KG1 (cell line): ENCODE data around the gene CCDC73.

Experiments used
- DNase-seq: peaks from one replicate; lab custom pipeline; 2025; lab: John Stamatoyannopoulos, UW

Gene CCDC73

GRCh38 chr11:32586576-32587190 is 207.8 kb downstream of the CCDC73 start:
- no peak for DNase-seq

DNA sequence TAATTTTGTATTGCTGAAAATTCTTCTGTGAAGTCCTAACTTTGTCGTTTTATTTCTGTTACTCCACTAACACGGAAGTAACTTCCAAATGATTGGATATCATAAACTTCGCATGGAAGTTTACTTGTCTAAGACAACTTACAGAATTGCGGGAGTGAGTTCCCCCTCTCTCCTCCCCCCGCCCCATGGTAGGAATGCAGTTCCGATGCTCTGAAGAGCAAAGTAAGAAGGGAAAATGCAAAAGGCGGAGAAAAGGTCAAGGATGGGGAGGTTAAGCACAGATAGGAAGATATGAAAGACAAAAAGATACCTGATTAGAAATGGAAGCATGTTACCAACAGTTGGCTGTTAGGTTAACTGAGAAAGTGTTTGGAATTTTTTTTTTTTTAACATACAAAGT is 209.5 kb downstream of the CCDC73 start:
- no peak for DNase-seq

DNA sequence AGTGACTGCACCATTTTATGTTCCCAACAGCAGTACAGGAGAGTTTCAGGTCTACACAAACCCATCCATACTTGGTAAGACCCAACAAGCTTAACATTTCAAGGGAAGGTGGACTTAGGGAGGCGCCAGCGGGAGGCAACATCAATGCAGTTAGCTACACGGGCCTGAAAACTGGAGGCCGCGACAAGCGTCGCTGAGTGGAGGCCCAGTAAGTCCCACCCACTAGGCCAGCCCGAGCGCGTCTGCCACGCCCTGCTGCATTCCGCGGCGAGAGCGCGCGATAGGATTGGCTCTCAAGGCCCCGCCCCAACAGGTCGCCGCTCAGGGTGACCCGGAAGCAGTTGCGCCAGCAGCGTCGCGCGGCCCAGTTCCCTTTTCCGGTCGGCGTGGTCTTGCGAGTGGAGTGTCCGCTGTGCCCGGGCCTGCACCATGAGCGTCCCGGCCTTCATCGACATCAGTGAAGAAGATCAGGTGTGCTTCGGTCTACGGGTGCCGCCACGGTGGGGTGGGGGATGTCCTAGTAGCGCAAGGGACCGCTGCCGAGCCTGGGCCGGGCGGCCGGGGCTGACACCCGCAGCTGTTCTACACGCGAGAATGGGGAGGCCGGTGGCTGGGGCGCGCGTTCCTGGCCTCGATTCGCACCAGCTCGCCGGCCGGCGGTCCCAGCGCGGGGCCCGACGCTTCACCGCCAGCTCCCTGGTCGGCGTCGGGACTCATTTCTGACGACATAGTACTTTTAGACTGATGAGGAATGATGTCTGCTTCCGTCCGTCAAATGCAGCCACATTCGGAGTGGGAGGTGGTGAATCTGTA is 210.8 kb downstream of the CCDC73 start, which contains the start of gene EIF3M:
Gene EIF3M, plus strand, starts transcription at position 373 of the 813 bp plus-strand sequence. Its CDS starts 57 bp downstream, at position 430.
- peak; percentile 94 for DNase-seq

- no peak for DNase-seq
These were observed 212.9 kb downstream of the CCDC73 start for GRCh38 chr11:32581556-32581955.

DNA sequence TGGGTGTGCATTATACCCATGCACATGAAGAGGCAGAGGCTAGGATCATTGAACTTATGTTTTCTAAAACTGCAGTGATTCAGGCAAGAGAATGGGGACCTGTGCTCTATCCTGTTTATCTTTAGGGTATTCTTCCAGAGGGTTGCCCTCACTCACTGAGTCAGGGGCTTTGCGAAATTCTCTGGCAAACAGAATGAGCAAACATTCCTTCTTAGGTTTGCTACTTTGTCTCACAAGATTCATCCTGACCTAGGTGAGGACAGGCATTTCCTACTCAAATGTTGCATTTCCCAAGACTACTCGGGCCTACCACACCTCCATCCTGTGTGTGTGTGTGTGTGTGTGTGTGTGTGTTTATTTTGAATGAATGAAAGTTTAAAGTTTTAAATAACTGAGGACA is 213.5 kb downstream of the CCDC73 start:
- no peak for DNase-seq

GRCh38 chr11:32576456-32576855 is 218.0 kb downstream of the CCDC73 start:
- DNase-seq, result no peak

GRCh38 chr11:32575070-32575469 is 219.4 kb downstream of the CCDC73 start:
- DNase-seq, result no peak

DNA sequence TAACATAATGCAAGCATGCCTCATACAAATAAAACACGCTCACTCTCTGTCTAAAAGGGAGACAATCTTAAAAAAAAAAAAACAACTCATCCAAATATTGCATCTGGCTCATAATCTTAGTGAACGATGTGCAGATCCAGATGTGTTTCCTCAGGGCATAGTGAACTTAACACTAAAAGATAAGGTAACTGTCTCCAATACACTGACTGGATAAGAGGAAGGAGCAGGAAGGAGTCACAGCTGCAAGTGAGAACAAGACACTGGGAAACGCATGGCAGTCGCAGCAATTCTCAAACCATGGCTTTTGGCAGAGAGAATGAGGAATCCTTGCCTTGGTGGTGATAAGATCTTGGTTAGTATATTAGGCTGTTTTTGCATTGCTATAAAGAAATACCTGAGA is 220.0 kb downstream of the CCDC73 start:
- no peak for DNase-seq

DNA sequence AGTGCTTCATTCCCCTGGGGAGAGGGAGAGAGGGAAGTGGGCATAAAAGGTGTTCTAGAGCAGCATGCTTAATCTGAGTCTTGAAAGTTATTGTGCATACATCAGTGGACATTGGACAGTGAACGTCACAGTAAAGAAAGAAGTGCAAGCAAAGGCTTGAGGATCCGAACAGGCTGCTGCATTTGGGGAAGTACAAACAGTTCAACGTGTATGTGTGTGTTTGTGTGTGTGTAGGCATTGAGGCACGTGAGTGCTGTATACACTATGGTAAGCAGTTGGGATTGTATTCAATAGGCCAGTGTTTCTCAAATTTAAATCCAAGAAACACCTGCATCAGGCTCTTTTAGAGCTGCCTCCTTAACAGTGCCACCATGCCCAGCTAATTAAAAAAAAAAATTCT is 221.2 kb downstream of the CCDC73 start:
- DNase-seq, result no peak

- DNase-seq, result no peak
These were observed 223.4 kb downstream of the CCDC73 start for GRCh38 chr11:32571039-32571438.

DNA sequence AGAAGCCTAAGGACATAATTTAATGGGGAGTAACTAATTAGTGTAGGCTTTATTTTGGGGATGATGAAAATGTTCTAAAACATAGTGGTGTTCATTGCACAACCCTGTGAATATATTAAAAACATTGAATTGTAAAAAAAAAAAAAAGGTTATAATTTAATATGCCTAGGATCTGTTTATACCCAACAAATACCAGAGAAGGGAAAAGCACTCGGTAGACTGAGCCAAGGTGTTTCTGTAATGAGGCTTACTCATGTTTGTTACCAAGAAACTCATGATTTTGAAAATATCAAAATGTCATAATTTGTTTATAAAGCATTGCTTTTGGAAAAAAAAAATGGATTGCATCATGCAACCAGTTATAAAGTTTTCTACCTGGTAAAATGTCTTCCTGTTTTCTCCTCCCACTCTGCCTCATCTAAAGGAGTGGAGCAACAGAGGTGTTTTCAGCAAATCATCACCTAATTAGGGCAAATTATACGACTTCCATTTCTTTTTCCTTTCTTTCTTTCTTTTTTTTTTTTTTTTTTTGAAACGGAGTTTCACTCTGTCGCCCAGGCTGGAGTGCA is 225.1 kb downstream of the CCDC73 start:
- DNase-seq, result no peak

- no peak for DNase-seq
These were observed 227.3 kb downstream of the CCDC73 start for GRCh38 chr11:32567154-32567553.

- no peak for DNase-seq
These were observed 227.9 kb downstream of the CCDC73 start for GRCh38 chr11:32566517-32566916.

GRCh38 chr11:32563600-32563959 is 230.9 kb downstream of the CCDC73 start:
- no peak for DNase-seq

- no peak for DNase-seq
These were observed 231.4 kb downstream of the CCDC73 start for GRCh38 chr11:32562839-32563599.

- no peak for DNase-seq
These were observed 232.6 kb downstream of the CCDC73 start for GRCh38 chr11:32561835-32562234.

DNA sequence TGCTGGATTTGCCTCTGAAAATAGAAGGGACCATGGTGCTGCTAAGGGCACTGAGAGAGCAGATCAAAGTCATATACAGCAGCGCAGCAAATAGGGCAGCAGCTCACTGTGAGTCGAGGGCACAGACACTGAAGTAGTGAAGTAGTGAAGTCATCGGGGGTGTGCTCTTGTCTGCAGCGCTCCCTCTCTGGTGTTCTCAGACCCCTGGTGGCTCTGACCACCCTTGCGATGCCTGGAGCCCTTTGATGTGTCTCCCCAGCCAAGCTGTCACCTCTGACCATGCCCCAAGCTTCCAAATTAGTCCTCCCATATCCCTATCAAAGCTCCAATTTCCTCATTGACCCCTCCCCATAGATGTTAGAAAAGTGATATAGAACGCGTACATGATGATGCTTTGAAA is 238.6 kb downstream of the CCDC73 start:
- DNase-seq, result no peak

DNA sequence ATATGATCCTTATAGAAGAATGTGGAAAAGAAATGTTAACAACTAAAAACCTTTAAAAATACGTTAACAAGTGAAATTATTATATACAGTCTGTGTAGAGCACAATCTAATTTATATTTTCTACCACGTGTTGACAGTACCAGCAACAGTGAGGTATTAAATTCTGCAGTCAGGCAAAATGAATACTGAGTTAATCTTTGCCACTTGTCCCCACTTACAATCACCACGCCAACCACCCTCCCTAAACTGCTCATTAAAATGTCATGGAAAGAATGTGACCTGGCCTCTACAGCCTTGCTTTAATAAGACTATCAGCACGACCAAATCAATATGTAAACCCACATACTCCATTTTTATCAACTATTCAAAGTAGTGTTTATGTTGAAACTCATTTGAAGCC is 239.4 kb downstream of the CCDC73 start:
- DNase-seq, result no peak
